Measurements from ENCODE around the gene MUC5AC.
"Not testable (repeated sequence)": the region's sequence is repeated elsewhere in the genome, so short reads cannot be mapped to it uniquely, and the experiment has no call there.

MUC5AC gene

GRCh38 chr11:1150769-1151365 lies 6.9 kb upstream of the MUC5AC start:
- in situ Hi-C loops (cut with MboI; ENCODE audit: low sequenced_read_pairs, unreplicated experiment): no loop called here
- DNase-seq (ENCODE audit: low spot score): no peak
- no peak for TF ChIP-seq CTCF (IDR thresholded peaks at IDR 0.05; ENCODE audit: borderline replicate concordance, control extremely low read depth, extremely low read depth, insufficient read depth, missing control alignments)

- in situ Hi-C loops (cut with MboI; ENCODE audit: low sequenced_read_pairs, unreplicated experiment): no loop called here
- DNase-seq (ENCODE audit: low spot score): no peak
- no peak for TF ChIP-seq CTCF (IDR thresholded peaks at IDR 0.05; ENCODE audit: borderline replicate concordance, control extremely low read depth, extremely low read depth, insufficient read depth, missing control alignments)
These were observed 6.1 kb upstream of the MUC5AC start for GRCh38 chr11:1151366-1152315.

- no peak for TF ChIP-seq CTCF (IDR thresholded peaks at IDR 0.05; ENCODE audit: borderline replicate concordance, control extremely low read depth, extremely low read depth, insufficient read depth, missing control alignments)
- DNase-seq (ENCODE audit: low spot score): peak; percentile 56
- in situ Hi-C loops (cut with MboI; ENCODE audit: low sequenced_read_pairs, unreplicated experiment): no loop called here
These were observed 5.2 kb upstream of the MUC5AC start for GRCh38 chr11:1152316-1153104.

- peak; percentile 31 for DNase-seq (ENCODE audit: low spot score)
These were observed 4.4 kb upstream of the MUC5AC start for GRCh38 chr11:1153105-1153950.

GRCh38 chr11:1153951-1154493 lies 3.7 kb upstream of the MUC5AC start:
- in situ Hi-C loops (cut with MboI; ENCODE audit: low sequenced_read_pairs, unreplicated experiment): no loop called here
- TF ChIP-seq CTCF (IDR thresholded peaks at IDR 0.05; ENCODE audit: borderline replicate concordance, control extremely low read depth, extremely low read depth, insufficient read depth, missing control alignments): no peak
- DNase-seq (ENCODE audit: low spot score): peak; percentile 32

More at GRCh38 chr11:1153105-1153950, 4.4 kb upstream of the MUC5AC start:
- in situ Hi-C loops (cut with MboI; ENCODE audit: low sequenced_read_pairs, unreplicated experiment): no loop called here
- TF ChIP-seq CTCF (IDR thresholded peaks at IDR 0.05; ENCODE audit: borderline replicate concordance, control extremely low read depth, extremely low read depth, insufficient read depth, missing control alignments): no peak

GRCh38 chr11:1154656-1155055 lies 3.1 kb upstream of the MUC5AC start:
- DNase-seq (ENCODE audit: low spot score); in situ Hi-C loops (cut with MboI; ENCODE audit: low sequenced_read_pairs, unreplicated experiment): not testable (repeated sequence)

Data from GM13976 (cell line).